Glomerular visceral epithelial cell (primary cell): ENCODE measurements around the gene PLEK2.
A peak's percentile ranks its signal among the peaks of the same experiment; 100 is the strongest.
"Not testable (repeated sequence)": the region's sequence is repeated elsewhere in the genome, so short reads cannot be mapped to it uniquely, and the experiment has no call there.

ENCODE experiments used
- DNase-seq: peaks from one replicate; pipeline ENCODE4 v3.0.0-alpha.2; 2016; ENCODE audit errors: extremely low spot score

Gene PLEK2, protein sequence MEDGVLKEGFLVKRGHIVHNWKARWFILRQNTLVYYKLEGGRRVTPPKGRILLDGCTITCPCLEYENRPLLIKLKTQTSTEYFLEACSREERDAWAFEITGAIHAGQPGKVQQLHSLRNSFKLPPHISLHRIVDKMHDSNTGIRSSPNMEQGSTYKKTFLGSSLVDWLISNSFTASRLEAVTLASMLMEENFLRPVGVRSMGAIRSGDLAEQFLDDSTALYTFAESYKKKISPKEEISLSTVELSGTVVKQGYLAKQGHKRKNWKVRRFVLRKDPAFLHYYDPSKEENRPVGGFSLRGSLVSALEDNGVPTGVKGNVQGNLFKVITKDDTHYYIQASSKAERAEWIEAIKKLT

DNA sequence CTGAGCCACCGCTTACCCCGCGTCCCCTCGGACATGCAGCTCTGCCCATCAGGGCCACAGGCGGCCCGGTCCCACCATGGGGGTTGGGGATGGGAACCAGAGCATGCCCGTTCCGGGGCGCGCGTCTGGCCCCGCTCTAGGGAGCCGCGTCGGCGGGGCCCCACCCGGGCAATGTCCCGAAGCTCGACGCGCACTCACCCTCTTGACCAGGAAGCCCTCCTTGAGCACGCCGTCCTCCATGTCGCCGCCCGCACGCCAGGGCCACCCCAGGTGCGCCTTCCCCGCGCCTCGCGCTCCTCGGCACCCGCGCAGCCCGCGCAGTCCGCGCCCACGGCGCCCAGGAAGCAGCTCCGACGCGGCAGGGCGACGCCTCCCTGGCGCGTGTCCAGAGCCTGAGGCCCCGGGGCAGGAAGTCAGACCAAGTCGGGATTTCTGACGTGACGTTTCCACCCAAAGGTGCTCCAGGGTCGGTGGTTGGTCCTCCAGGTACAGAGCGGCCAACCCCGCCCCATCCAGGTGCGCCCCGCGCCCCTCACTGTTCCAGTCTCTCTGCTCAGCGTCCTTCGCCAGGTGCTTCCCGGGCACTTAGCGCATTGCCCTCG lies at the start of gene PLEK2:
Gene PLEK2 (minus strand): TSS at position 346 of the 602 bp plus-strand sequence. CDS start 106 bp downstream, at position 240.
- DNase-seq: peak; percentile 79

DNA sequence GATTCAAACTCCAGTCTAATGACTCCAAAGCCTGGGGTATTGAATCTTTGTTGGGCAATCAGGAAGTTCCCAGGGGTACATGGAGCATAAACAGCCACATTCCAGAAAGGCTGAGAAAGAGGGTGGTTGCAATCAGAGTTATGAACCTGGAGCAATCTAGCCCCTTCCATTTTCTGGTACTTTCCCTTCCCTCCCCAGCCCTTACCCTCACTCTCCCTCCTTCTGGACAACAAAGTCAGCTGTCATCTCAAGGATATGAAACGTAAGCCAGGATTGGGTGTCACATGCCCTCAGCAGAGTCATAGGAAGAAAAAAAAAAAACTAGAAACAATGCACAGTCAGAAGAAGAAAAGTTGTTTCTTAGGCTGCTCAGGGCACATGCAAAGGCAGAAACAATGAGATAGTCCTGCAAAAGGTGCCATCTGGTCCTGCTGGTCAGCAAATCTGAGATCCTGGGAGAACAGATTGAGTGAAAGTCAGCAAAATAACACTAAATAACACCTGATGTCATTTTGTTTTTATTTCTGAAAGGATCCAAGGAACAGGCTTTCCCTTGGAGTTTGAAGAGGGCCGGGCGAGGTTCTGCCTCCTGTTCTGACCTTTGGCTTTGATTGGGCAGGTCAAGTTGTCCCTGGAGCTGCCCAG lies 49.5 kb upstream of the PLEK2 start:
- peak; percentile 11 for DNase-seq

- DNase-seq: no peak
Measured at GRCh38 chr14:67459336-67459735, 47.4 kb upstream of the PLEK2 start.

DNA sequence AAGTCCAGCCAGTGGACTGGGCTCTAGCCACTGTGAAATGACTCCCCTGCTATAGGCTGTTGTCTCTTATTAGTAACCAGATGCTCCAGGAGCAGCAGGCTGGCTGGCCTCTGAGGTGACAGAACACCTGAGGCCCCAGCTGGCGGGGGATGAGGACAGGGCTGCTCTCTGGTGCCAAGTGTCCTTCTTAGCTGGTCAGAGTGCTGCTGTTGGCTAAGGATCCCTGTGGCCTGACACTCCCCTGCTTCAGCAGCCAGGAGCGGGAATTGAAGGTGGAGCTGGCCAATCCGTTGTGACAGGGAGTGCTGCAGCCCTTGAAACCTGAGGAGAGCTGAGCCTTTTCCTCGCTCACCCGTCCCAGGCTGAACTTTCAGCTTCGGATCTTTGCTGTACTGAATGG lies 45.8 kb upstream of the PLEK2 start:
- DNase-seq: no peak

GRCh38 chr14:67456732-67457131 lies 44.8 kb upstream of the PLEK2 start:
- no peak for DNase-seq

- no peak for DNase-seq
Measured at GRCh38 chr14:67453575-67454300, 41.8 kb upstream of the PLEK2 start.

DNA sequence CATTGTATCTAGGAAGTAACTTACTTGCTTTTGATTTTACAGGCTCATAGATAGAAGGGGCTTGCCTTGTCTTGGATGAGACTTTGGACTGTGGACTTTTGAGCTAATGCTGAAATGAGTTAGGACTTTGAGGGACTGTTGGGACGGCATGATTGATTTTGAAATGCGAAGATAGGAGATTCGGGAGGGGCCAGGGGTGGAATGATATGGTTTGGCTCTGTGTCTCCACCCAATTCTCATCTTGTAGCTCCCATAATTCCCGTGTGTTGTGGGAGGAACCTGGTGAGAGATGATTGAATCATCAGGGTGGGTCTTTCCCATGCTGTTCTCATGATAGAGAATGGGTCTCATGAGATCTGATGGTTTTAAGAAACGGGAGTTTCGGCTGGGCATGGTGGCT lies 39.7 kb upstream of the PLEK2 start:
- DNase-seq: not testable (repeated sequence)

- no peak for DNase-seq
Measured at GRCh38 chr14:67449096-67449495, 37.1 kb upstream of the PLEK2 start.

- DNase-seq: no peak
Measured at GRCh38 chr14:67447033-67447381, 35.0 kb upstream of the PLEK2 start.

- no peak for DNase-seq
Measured at GRCh38 chr14:67446371-67447032, 34.5 kb upstream of the PLEK2 start.

DNA sequence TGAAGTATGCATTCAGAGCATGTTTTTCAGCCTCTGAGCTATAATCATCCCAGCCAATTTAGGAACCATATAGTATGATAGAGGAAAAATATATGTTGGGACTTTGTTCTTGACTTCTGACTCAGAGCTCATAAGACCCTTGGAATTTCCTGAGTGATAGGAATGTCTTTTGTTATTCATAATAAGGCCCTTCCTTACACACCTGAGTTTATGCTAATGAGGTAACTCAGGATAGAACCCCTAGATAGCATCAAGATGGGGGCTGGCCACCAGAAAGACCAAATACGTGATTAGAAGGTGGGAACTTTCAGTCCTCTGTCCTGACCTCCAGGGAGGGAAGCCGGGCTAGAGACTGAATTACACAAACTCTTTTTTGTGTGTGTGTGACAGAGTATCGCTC lies 32.4 kb upstream of the PLEK2 start:
- no peak for DNase-seq

DNA sequence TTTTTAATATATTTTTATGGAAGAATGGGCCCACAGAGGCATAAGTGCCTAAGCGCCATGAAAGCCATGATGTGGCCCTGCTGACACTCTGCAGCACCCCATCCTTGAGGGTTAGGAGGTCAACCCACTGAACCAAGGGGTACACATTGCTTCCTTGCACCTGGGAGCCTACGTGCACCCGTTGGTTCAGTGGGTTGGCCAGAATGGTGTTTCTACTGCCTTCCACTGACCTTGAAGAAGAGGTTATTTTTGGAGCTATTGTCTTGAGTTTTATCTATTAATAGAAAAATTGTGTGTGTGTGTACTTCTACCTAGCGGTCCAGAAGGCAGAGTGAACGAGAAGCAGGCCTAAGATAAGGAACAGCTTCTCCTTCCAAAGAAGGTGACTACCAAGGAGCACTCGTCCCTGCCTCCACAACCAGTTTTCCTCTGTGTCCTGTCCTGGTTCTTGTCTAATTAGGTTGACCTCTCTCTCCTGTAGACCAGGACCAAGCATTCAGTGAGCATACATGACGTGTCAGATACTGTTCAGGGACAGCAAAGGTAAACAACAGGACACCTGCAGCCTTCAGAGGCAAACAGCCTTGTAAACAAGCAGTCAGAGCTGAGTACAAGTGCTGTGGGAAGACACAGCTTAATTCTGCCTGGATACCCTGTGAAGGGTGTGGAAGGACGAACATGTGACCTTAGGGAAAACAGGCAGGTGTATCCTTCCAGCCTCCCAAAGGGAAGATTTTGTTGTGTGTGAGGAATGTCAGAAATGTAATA lies 30.4 kb upstream of the PLEK2 start:
- DNase-seq: no peak

- DNase-seq: no peak
Measured at GRCh38 chr14:67441672-67442071, 29.7 kb upstream of the PLEK2 start.

DNA sequence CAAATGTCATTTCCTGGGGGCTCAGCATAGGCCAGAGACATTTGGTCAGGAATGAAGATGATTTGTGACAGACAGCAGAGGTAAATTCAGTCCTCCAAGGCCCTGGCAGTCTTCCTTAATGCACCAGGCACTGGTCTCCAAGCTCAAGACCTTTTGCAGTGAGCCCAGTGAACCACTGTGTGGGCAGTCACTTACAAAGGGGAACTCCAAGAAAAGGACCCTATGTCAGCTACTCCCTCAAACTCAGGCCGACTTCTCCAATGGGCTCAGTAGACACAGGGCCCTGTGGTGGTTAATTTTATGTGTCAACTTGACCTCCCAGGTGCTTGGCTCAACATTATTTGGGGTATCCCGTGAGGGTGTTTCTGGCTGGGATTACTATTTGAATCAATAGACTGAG lies 29.3 kb upstream of the PLEK2 start:
- no peak for DNase-seq

GRCh38 chr14:67440513-67440912 lies 28.5 kb upstream of the PLEK2 start:
- DNase-seq: no peak

GRCh38 chr14:67438969-67439368 lies 27.0 kb upstream of the PLEK2 start:
- DNase-seq: no peak

DNA sequence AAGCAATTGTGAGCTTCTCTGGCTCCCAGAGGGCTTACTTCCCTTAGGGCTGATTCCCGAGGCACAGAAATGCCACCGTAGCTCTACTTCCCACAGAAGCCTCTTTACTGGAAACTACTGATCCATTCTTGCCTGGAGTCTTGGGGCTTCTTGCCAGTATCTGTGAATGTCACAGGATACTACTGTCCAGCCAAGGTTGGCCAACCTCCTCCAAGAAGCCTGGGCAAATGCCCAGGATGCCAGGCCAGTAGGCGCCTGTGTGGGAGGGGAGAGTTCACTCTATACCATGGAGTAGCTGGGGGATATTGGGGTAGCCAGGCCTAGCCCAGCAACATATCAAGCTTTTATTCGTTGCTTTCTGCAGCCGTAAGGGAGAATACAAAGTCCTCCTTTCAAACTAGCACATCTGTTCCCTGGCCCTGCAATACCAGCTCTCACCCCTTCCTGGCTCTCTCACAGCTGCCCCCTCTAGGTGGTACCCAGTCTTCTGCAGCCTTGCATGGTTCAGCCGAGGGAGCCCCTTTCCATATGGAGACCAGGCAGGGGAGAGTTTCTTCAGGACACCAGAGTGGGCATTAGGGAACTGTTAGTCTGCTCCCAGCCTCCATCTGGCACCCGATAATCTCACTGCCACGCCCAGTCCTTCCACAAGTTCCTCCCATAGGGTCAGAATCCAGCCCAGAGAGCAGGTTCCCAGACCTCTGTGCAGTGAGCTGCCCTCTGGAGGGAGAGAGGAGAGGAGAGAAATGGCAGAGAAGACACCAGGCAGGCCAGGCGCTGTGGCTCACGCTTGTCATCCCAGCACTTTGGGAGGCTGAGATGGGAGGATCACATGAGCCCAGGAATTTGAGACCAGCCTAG lies 24.3 kb upstream of the PLEK2 start:
- DNase-seq: no peak

DNA sequence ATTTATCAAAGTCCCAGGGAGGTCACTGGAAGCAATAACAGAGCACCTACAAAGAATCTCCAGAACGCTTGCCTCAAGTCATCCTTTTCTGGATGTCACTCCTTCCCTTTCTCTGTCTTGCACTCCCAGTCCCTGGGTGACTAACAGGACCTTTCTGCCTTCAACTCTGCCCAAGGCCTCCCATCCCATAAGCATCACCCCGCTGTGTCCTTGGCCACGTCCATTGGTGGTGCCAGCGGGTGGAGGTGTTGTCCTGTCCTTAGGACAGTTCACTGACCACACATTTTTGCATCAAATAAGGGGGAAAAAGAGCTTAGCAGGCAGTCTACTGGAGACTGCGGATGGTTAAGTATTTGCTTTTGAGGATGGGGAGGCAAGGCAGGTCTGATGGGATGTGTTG lies 23.6 kb upstream of the PLEK2 start:
- no peak for DNase-seq

DNA sequence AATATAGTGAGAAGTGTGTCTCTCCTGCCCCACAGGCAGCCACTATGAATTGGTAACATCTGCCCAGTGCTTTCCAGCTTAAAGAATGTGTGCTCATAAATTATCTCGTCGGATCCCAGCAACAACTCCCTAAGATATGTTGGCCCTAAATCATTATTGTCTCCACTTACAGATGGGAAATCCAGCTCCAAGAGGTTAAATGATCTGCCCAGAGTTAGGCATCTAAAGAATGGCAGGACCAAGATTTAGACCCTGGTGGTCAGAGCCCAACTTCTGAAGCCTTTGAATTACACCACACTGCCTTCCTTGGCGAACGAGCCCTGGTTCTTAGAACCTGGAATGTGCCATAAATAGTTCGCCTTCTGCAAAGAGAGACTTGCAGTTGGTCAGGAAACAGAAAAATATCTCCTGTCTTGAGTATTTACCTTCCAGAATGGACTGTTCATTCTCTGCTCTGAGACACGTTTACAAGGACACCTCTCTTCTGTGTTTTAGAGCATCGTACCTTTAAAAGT lies 20.1 kb upstream of the PLEK2 start:
- DNase-seq: no peak
